HFFc6 (cell line): Measurements from ENCODE around the gene RCC2. TPM values are rescaled to one million over a fixed set of nuclear protein-coding genes. Genes with fewer than 3 reads are reported as not detected.

Experiments
- DNase-seq: peaks from one replicate; pipeline ENCODE4 v3.0.0-alpha.2; 2018
- H3K27ac Mint-ChIP-seq: 2 replicates; pipeline ENCODE4 v1.8.0; 2020; ENCODE audit warnings: mild to moderate bottlenecking, mixed read lengths
- H3K27me3 Mint-ChIP-seq: 2 replicates; pipeline ENCODE4 v1.8.0; 2021; ENCODE audit warnings: mild to moderate bottlenecking, moderate library complexity, mixed read lengths; ENCODE audit not compliant: insufficient read depth
- H3K36me3 Mint-ChIP-seq: 2 replicates; pipeline ENCODE4 v1.8.0; 2021; ENCODE audit warnings: low read depth, mixed read lengths
- H3K4me1 Mint-ChIP-seq: 2 replicates; pipeline ENCODE4 v1.8.0; 2020; ENCODE audit warnings: low read depth, mixed read lengths
- H3K4me3 Mint-ChIP-seq: 2 replicates; pipeline ENCODE4 v1.8.0; 2020; ENCODE audit warnings: mild to moderate bottlenecking, moderate library complexity, mixed read lengths
- H3K9me3 Mint-ChIP-seq: 2 replicates; pipeline ENCODE4 v1.8.0; 2020; ENCODE audit warnings: mild to moderate bottlenecking, mixed read lengths
- CTCF ChIP-seq: fragments of 200-600 bp; sonication (generic); IDR thresholded peaks from 2 replicates; pipeline ENCODE4 v1.5.0; 2021; ENCODE audit warnings: antibody characterized with exemption, mild to moderate bottlenecking
- total RNA-seq, 6 experiments: library from RNA; stranded (reverse); fragmentation: NEBNext Ultra II Directional; extraction: Animal tissue kit (Norgen Biotek cat#: 25700); gene quantifications; 2 replicates in 1 of 6; 3 replicates in 5 of 6; pipeline ENCODE4 v1.2.3, GENCODE V29; 2021

RCC2 gene
- total RNA-seq, 6 experiments from 2014 or later = 36.0 to 43.8 (median 38.0) TPM

- Mint-ChIP-seq H3K27ac (no peak overlapping the region), H3K36me3 (no peaks in the 10 kb centered on the region), H3K27me3 (peaks cover 22% of the 10 kb centered on the region), H3K4me3 (no peak overlapping the region), H3K9me3 (no peaks in the 10 kb centered on the region), H3K4me1 (no peaks in the 10 kb centered on the region)
- no peak for DNase-seq
- no peak for TF ChIP-seq CTCF
Observed at GRCh38 chr1:17466359-17466758, 26.9 kb upstream of the RCC2 start.

- no peak overlapping the region for H3K4me3 Mint-ChIP-seq
- H3K9me3 Mint-ChIP-seq = no peaks in the 10 kb centered on the region
- peaks cover 25% of the 10 kb centered on the region for H3K27me3 Mint-ChIP-seq
- no peak for TF ChIP-seq CTCF
- H3K4me1 Mint-ChIP-seq = no peaks in the 10 kb centered on the region
- DNase-seq = no peak
- no peak overlapping the region for H3K27ac Mint-ChIP-seq
- H3K36me3 Mint-ChIP-seq = no peaks in the 10 kb centered on the region
Observed at GRCh38 chr1:17465228-17465627, 25.8 kb upstream of the RCC2 start.

- Mint-ChIP-seq H3K27ac (no peak overlapping the region), H3K4me1 (no peaks in the 10 kb centered on the region), H3K36me3 (no peaks in the 10 kb centered on the region), H3K4me3 (no peak overlapping the region), H3K9me3 (no peaks in the 10 kb centered on the region), H3K27me3 (peaks cover 26% of the 10 kb centered on the region)
- DNase-seq = no peak
- TF ChIP-seq CTCF = no peak
Observed at GRCh38 chr1:17463991-17464390, 24.5 kb upstream of the RCC2 start.

- no peaks in the 10 kb centered on the region for H3K9me3 Mint-ChIP-seq
- H3K27me3 Mint-ChIP-seq = peaks cover 20% of the 10 kb centered on the region
- no peaks in the 10 kb centered on the region for H3K4me1 Mint-ChIP-seq
- no peak for TF ChIP-seq CTCF
- no peaks in the 10 kb centered on the region for H3K36me3 Mint-ChIP-seq
- no peak for DNase-seq
- H3K4me3 Mint-ChIP-seq = no peak overlapping the region
- no peak overlapping the region for H3K27ac Mint-ChIP-seq
Observed at GRCh38 chr1:17462669-17463068, 23.2 kb upstream of the RCC2 start.

GRCh38 chr1:17460219-17460618, 20.7 kb upstream of the RCC2 start:
- no peak overlapping the region for H3K4me3 Mint-ChIP-seq
- H3K27ac Mint-ChIP-seq = no peak overlapping the region
- peaks cover 17% of the 10 kb centered on the region for H3K27me3 Mint-ChIP-seq
- no peaks in the 10 kb centered on the region for H3K4me1 Mint-ChIP-seq
- no peaks in the 10 kb centered on the region for H3K36me3 Mint-ChIP-seq
- DNase-seq = no peak
- no peak for TF ChIP-seq CTCF
- H3K9me3 Mint-ChIP-seq = no peaks in the 10 kb centered on the region

GRCh38 chr1:17458794-17459193, 19.3 kb upstream of the RCC2 start:
- H3K4me1 Mint-ChIP-seq = no peaks in the 10 kb centered on the region
- H3K36me3 Mint-ChIP-seq = no peaks in the 10 kb centered on the region
- no peak for TF ChIP-seq CTCF
- H3K27me3 Mint-ChIP-seq = peaks cover 17% of the 10 kb centered on the region
- H3K27ac Mint-ChIP-seq = no peak overlapping the region
- DNase-seq = no peak
- H3K9me3 Mint-ChIP-seq = no peaks in the 10 kb centered on the region
- H3K4me3 Mint-ChIP-seq = no peak overlapping the region
